ENCODE data around the gene LRRC27.

Gene LRRC27

GRCh38 chr10:132425029-132425756 lies 93.2 kb downstream of the LRRC27 start:
- H3K9me3 ChIP-seq (ENCODE audit: low read length), result no peaks in the 10 kb centered on the region
- H3K36me3 ChIP-seq (ENCODE audit: insufficient read depth, low read length), result peaks cover 14% of the 10 kb centered on the region
- no peak overlapping the region for H3K4me3 ChIP-seq (ENCODE audit: low read depth in 1 of 2, low read length in 2 of 2)
- no peak overlapping the region for H3K9ac ChIP-seq (ENCODE audit: low read length)
- no peak overlapping the region for H3K27ac ChIP-seq (ENCODE audit: low read depth, low read length)
- no peaks in the 10 kb centered on the region for H3K27me3 ChIP-seq (ENCODE audit: control insufficient read depth in 1 of 2, insufficient read depth in 2 of 2, low read length in 2 of 2)
- H3K4me1 ChIP-seq (ENCODE audit: insufficient read depth, low read length), result peaks cover 44% of the 10 kb centered on the region

GRCh38 chr10:132425757-132426155 lies 93.8 kb downstream of the LRRC27 start:
- H3K9ac ChIP-seq (ENCODE audit: low read length), result no peak overlapping the region
- no peaks in the 10 kb centered on the region for H3K9me3 ChIP-seq (ENCODE audit: low read length)
- no peaks in the 10 kb centered on the region for H3K27me3 ChIP-seq (ENCODE audit: control insufficient read depth in 1 of 2, insufficient read depth in 2 of 2, low read length in 2 of 2)
- no peak overlapping the region for H3K27ac ChIP-seq (ENCODE audit: low read depth, low read length)
- peaks cover 39% of the 10 kb centered on the region for H3K4me1 ChIP-seq (ENCODE audit: insufficient read depth, low read length)
- no peak overlapping the region for H3K4me3 ChIP-seq (ENCODE audit: low read depth in 1 of 2, low read length in 2 of 2)
- peaks cover 14% of the 10 kb centered on the region for H3K36me3 ChIP-seq (ENCODE audit: insufficient read depth, low read length)

GRCh38 chr10:132427006-132427771 lies 95.2 kb downstream of the LRRC27 start:
- Histone ChIP-seq H3K9me3 (ENCODE audit: low read length) (no peaks in the 10 kb centered on the region), H3K27me3 (ENCODE audit: control insufficient read depth in 1 of 2, insufficient read depth in 2 of 2, low read length in 2 of 2) (no peaks in the 10 kb centered on the region), H3K27ac (ENCODE audit: low read depth, low read length) (no peak overlapping the region), H3K4me3 (ENCODE audit: low read depth in 1 of 2, low read length in 2 of 2) (no peak overlapping the region), H3K9ac (ENCODE audit: low read length) (no peak overlapping the region), H3K36me3 (ENCODE audit: insufficient read depth, low read length) (peaks cover 14% of the 10 kb centered on the region), H3K4me1 (ENCODE audit: insufficient read depth, low read length) (peaks cover 29% of the 10 kb centered on the region)

DNA sequence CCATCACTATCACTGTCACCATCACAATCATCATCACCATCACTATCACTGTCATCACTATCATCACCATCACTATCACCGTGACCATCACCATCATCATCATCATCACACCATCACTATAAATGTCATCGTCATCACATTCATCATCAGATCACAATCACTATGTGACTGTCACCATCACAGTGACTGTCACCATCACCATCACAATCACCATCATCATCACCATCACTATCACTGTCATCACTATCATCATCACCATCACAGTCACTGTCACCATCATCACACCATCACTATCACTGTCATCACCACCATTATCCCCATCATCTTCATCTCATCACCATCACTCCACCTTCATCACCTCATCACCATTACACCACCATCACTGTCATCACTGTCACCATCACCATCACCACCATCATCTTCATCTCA lies 96.0 kb downstream of the LRRC27 start:
- Histone ChIP-seq H3K4me3 (ENCODE audit: low read depth in 1 of 2, low read length in 2 of 2) (no peak overlapping the region), H3K9ac (ENCODE audit: low read length) (no peak overlapping the region), H3K4me1 (ENCODE audit: insufficient read depth, low read length) (peaks cover 21% of the 10 kb centered on the region)

GRCh38 chr10:132428486-132428995 lies 96.5 kb downstream of the LRRC27 start:
- peaks cover 14% of the 10 kb centered on the region for H3K36me3 ChIP-seq (ENCODE audit: insufficient read depth, low read length)
- no peaks in the 10 kb centered on the region for H3K9me3 ChIP-seq (ENCODE audit: low read length)
- no peak overlapping the region for H3K9ac ChIP-seq (ENCODE audit: low read length)
- no peaks in the 10 kb centered on the region for H3K27me3 ChIP-seq (ENCODE audit: control insufficient read depth in 1 of 2, insufficient read depth in 2 of 2, low read length in 2 of 2)
- H3K4me1 ChIP-seq (ENCODE audit: insufficient read depth, low read length), result peaks cover 15% of the 10 kb centered on the region
- H3K27ac ChIP-seq (ENCODE audit: low read depth, low read length), result no peak overlapping the region
- H3K4me3 ChIP-seq (ENCODE audit: low read depth in 1 of 2, low read length in 2 of 2), result no peak overlapping the region

More for the DNA sequence above, 96.0 kb downstream of the LRRC27 start:
- H3K36me3 ChIP-seq (ENCODE audit: insufficient read depth, low read length), result peaks cover 14% of the 10 kb centered on the region
- H3K27ac ChIP-seq (ENCODE audit: low read depth, low read length), result no peak overlapping the region
- no peaks in the 10 kb centered on the region for H3K27me3 ChIP-seq (ENCODE audit: control insufficient read depth in 1 of 2, insufficient read depth in 2 of 2, low read length in 2 of 2)
- no peaks in the 10 kb centered on the region for H3K9me3 ChIP-seq (ENCODE audit: low read length)

All from muscle layer of colon (tissue), 2 donors.